ENCODE data around the gene DPH1.

Gene DPH1

GRCh38 chr17:2049333-2050299 is 19.7 kb downstream of the DPH1 start:
- peak; percentile 87 to 88 for DNase-seq (ENCODE audit: low read depth in 1 of 2, low spot score in 1 of 2)

GRCh38 chr17:2050300-2051060 is 20.5 kb downstream of the DPH1 start:
- DNase-seq (ENCODE audit: low read depth in 1 of 2, low spot score in 1 of 2): peak; percentile 45 to 61

- no peak for DNase-seq (ENCODE audit: low read depth in 1 of 2, low spot score in 1 of 2)
Observed at GRCh38 chr17:2051061-2051932, 21.3 kb downstream of the DPH1 start.

GRCh38 chr17:2051933-2052559 is 22.1 kb downstream of the DPH1 start:
- DNase-seq (ENCODE audit: low read depth in 1 of 2, low spot score in 1 of 2): no peak

GRCh38 chr17:2053380-2054261 is 23.7 kb downstream of the DPH1 start:
- DNase-seq (ENCODE audit: low read depth in 1 of 2, low spot score in 1 of 2): peak; percentile 55 to 68

GRCh38 chr17:2054262-2054511 is 24.2 kb downstream of the DPH1 start:
- no peak for DNase-seq (ENCODE audit: low read depth in 1 of 2, low spot score in 1 of 2)

- DNase-seq (ENCODE audit: low read depth in 1 of 2, low spot score in 1 of 2): peak; percentile 67 to 77
Observed at GRCh38 chr17:2054512-2055291, 24.7 kb downstream of the DPH1 start, which contains the start of gene HIC1. Gene HIC1, plus strand, starts transcription at chr17:2055103. Its CDS starts 1,588 bp downstream, at chr17:2056691.

GRCh38 chr17:2055292-2056205 is 25.6 kb downstream of the DPH1 start:
- DNase-seq (ENCODE audit: low read depth in 1 of 2, low spot score in 1 of 2): no peak

GRCh38 chr17:2056206-2057174 is 26.5 kb downstream of the DPH1 start:
- DNase-seq (ENCODE audit: low read depth in 1 of 2, low spot score in 1 of 2): peak; percentile 32 to 46

- DNase-seq (ENCODE audit: low read depth in 1 of 2, low spot score in 1 of 2): no peak
Observed at GRCh38 chr17:2057175-2057759, 27.3 kb downstream of the DPH1 start.

GRCh38 chr17:2057760-2058585 is 28.0 kb downstream of the DPH1 start:
- DNase-seq (ENCODE audit: low read depth in 1 of 2, low spot score in 1 of 2): no peak

GRCh38 chr17:2058586-2059546 is 28.9 kb downstream of the DPH1 start:
- peak in 1 of 2 donors; percentile 59 for DNase-seq (ENCODE audit: low read depth in 1 of 2, low spot score in 1 of 2)

GRCh38 chr17:2059547-2060384 is 29.8 kb downstream of the DPH1 start:
- no peak for DNase-seq (ENCODE audit: low read depth in 1 of 2, low spot score in 1 of 2)

GRCh38 chr17:2060385-2060658 is 30.4 kb downstream of the DPH1 start:
- DNase-seq (ENCODE audit: low read depth in 1 of 2, low spot score in 1 of 2): no peak
